ENCODE measurements around the gene TRIP6.

The TRIP6 gene

DNA sequence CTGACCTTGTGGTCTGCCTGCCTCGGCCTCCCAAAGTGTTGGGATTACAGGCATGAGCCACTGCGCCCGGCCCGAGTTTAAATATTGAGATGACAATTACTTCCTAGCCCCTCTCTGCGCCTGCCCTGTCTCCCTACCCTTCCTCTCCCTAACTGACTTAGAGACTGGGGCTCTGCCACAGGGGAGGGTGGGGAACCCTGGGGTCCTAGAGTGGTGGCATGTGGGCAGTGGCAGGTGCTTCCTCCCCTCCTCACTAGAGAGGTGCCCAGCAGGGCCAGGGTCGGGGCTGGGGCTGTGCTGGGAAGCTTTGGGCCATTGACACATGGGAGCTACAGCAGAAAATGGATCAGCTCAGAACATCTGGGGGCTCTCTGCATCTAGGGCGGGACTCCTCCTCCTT lies 35.5 kb downstream of the TRIP6 start:
- in situ Hi-C loops (cut with MboI; ENCODE audit: low sequenced_read_pairs): loop anchor here (25.0 kb wide), 1 partner anchor 160 kb away; no protein-coding TSS in a partner anchor

DNA sequence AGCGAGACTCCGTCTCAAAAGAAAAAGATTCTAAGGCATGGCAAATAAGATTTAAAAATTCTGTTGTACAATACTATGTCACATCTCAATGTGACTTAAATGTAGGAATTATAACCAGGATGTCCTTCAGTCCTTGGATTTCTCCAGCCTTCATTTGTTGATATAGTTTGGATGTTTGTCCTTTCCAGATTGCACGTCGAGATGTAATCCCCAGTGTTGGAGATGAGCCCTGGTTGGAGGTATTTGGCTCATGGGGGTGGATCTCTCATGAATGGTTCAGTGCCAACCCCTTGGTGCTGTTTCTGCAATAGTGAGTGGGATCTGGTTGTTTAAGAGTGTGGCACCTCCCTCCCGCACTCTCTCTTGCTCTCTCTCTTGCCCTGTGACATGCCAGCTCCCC lies 41.3 kb downstream of the TRIP6 start:
- in situ Hi-C loops (cut with MboI; ENCODE audit: low sequenced_read_pairs): loop anchor here (25.0 kb wide), 1 partner anchor 154 kb away; no protein-coding TSS in a partner anchor

DNA sequence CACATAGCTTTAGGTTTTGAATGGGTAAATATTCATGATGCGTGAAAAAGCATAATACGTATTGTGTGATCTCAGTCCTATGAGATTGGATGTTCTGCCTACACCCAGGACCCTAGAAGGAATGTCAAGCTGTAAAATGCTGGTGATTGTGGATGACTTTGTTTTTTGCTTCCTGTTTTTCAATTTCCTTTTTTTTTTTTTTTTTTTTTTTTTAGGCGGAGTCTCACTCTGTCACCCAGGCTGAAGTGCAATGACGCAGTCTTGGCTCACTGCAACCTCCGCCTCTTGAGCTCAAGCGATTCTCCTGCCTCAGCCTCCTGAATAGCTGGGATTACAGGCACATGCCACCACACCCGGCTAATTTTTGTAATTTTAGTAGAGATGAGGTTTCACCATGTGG lies 43.3 kb downstream of the TRIP6 start:
- in situ Hi-C loops (cut with MboI; ENCODE audit: low sequenced_read_pairs): loop anchor here (25.0 kb wide), 1 partner anchor 152 kb away; no protein-coding TSS in a partner anchor

- in situ Hi-C loops (cut with MboI; ENCODE audit: low sequenced_read_pairs): loop anchor here (25.0 kb wide), 1 partner anchor 151 kb away; no protein-coding TSS in a partner anchor
These were observed 44.3 kb downstream of the TRIP6 start for GRCh38 chr7:100911484-100911883.

GRCh38 chr7:100914208-100914878 lies 47.2 kb downstream of the TRIP6 start:
- in situ Hi-C loops (cut with MboI; ENCODE audit: low sequenced_read_pairs): loop anchor here (25.0 kb wide), 1 partner anchor 148 kb away; no protein-coding TSS in a partner anchor

- in situ Hi-C loops (cut with MboI; ENCODE audit: low sequenced_read_pairs): loop anchor here (25.0 kb wide), 1 partner anchor 147 kb away; no protein-coding TSS in a partner anchor
These were observed 47.8 kb downstream of the TRIP6 start for GRCh38 chr7:100914879-100915447.

DNA sequence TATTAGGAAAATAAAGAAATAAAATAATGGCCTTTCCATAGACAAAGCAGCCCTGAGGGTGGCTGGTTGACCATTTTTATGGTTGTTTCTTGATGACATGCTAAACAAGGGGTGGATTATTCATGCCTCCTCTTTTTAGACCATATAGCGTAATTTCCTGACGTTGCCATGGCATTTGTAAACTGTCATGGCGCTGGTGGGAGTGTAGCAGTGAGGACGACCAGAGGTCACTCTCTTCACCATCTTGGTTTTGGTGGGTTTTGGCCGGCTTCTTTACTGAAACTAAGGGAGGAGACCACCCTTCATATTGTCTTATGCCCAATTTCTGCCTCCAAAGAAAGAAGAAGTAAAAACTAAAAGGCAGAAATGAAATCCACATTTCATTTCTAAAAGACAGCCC lies 52.1 kb downstream of the TRIP6 start:
- in situ Hi-C loops (cut with MboI; ENCODE audit: low sequenced_read_pairs): loop anchor here (25.0 kb wide), 1 partner anchor 143 kb away; no protein-coding TSS in a partner anchor

- in situ Hi-C loops (cut with MboI; ENCODE audit: low sequenced_read_pairs): loop anchor here (25.0 kb wide), 1 partner anchor 142 kb away; no protein-coding TSS in a partner anchor
These were observed 52.7 kb downstream of the TRIP6 start for GRCh38 chr7:100919779-100920437.

DNA sequence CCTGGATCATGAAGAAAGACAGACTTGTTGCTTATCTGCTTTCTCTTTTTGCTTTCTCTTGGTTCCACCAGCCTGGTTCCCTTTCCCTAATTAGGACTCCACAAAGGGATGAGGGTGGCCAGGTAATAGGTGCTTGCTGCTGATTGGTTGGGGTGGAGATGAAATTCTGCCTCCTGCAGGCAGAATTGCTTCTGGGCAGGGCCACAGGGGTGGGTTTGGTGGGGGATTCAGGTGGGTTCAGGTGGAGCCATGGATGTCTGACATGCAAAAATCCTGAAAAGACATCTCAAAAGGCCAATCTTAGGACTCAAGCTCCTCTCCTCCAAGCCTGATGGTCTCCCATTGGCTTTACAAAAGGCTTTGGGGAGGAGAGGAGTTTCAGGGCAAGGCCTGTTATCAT lies 53.9 kb downstream of the TRIP6 start:
- in situ Hi-C loops (cut with MboI; ENCODE audit: low sequenced_read_pairs): loop anchor here (25.0 kb wide), 1 partner anchor 141 kb away; no protein-coding TSS in a partner anchor

Data from hTERT RPE-1 (cell line).